Measurements from ENCODE around the gene SGTA.
"Not testable (repeated sequence)": the region's sequence is repeated elsewhere in the genome, so short reads cannot be mapped to it uniquely, and the experiment has no call there.

DNA sequence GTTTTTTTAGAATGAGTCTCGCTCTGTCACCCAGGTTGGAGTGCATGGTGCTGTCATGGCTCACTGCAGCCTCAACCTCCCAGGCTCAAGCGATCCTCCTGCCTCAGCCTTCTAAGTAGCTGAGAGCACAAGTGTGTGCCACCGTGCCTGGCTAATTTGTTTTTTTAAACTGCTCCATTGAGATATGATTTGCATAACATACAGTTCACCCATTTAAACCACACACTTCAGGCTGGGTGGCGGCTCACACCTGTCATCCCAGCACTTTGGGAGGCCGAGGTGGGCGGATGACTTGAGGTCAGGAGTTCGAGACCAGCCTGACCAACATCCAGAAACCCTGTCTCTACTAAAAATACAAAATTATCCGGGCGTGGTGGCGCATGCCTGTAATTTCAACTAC, 9.6 kb upstream of the SGTA start:
- not testable (repeated sequence) for TF ChIP-seq CTCF, POLR2A (IDR thresholded peaks at IDR 0.05)
